Lower lobe of right lung (tissue), 2 donors: Measurements from ENCODE around the gene CENPW. TPM values are rescaled to one million over a fixed set of nuclear protein-coding genes. Genes with fewer than 3 reads are reported as not detected.

Source experiments
- ATAC-seq, 2 donors: fragments of 200-7000 bp; cut with Tn5 transposase; one replicate each; pipeline ENCODE4 v1.9.1; 2020 to 2022; ENCODE audit warnings: mild to moderate bottlenecking in 2 of 2, moderate library complexity in 2 of 2
- DNase-seq: peaks from one replicate; pipeline ENCODE4 v3.0.0-alpha.2; 2020
- H3K27ac ChIP-seq: fragments of 200-600 bp; one replicate; pipeline ENCODE4 v1.8.0; 2022
- H3K27me3 ChIP-seq: fragments of 200-600 bp; one replicate; pipeline ENCODE4 v1.8.0; 2022; ENCODE audit warnings: low read depth
- H3K36me3 ChIP-seq: fragments of 200-600 bp; one replicate; pipeline ENCODE4 v1.8.0; 2022; ENCODE audit warnings: mild to moderate bottlenecking
- H3K4me1 ChIP-seq: fragments of 200-600 bp; one replicate; pipeline ENCODE4 v1.8.0; 2022
- H3K4me3 ChIP-seq: fragments of 200-600 bp; one replicate; pipeline ENCODE4 v1.8.0; 2022; ENCODE audit warnings: mild to moderate bottlenecking
- H3K9me3 ChIP-seq: fragments of 200-600 bp; one replicate; pipeline ENCODE4 v1.8.0; 2022
- CTCF ChIP-seq: fragments of 200-600 bp; IDR thresholded peaks from one replicate; pipeline ENCODE4 v1.8.0; 2022; ENCODE audit warnings: antibody characterized with exemption, mild to moderate bottlenecking
- intact Hi-C: fragments of 100-400 bp; cut with DNase I; formaldehyde crosslinking; loops from one replicate; pipeline ENCODE4 v1.11.0; 2022
- total RNA-seq: library from RNA; stranded (reverse); fragmentation: NEBNext Ultra II Directional; extraction: Animal tissue kit (Norgen Biotek cat#: 25700); gene quantifications from one replicate; pipeline ENCODE4 v1.2.1, GENCODE V29; 2021
- donor health status: DM: no; HTN: yes; CAD: no; lungs with severe emphysema.

CENPW gene
- total RNA-seq, 1 donor from 2014 or later, result 7.1 TPM

DNA sequence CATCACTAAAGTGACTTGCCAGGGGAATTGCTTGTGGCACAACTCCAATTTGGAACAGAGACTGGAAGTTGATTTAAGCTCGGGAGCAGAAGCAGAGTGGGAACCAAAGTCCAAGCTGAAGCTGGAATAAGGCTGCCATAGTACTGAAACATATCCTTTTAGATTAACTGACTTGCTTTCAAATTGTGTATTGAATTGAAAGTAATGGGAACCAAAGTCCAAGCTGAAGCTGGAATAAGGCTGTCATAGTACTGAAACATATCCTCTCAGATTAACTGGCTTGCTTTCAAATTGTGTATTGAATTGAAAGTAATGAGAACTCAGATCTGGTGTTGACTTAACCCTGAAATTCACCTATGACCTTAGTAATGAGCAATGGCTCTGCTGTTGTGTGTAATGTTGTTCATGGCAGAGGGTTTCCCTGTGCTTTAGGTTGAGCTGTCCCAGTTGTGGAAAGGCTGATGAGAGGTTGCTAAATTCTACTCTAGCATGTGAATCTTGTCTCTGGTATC is 40.2 kb downstream of the CENPW start:
- TF ChIP-seq CTCF, result no peak
- DNase-seq (no peak), ATAC-seq (no peak)
- no peak overlapping the region for H3K27ac ChIP-seq
- no peaks in the 10 kb centered on the region for H3K4me1 ChIP-seq
- intact Hi-C loops, result no loop called here
- peaks cover 17% of the 10 kb centered on the region for H3K9me3 ChIP-seq
- H3K36me3 ChIP-seq, result no peaks in the 10 kb centered on the region
- H3K27me3 ChIP-seq, result no peaks in the 10 kb centered on the region
- H3K4me3 ChIP-seq, result no peak overlapping the region

GRCh38 chr6:126381498-126381897 is 41.6 kb downstream of the CENPW start:
- H3K36me3 ChIP-seq, result no peaks in the 10 kb centered on the region
- TF ChIP-seq CTCF, result no peak
- ATAC-seq, result no peak
- no peaks in the 10 kb centered on the region for H3K27me3 ChIP-seq
- H3K9me3 ChIP-seq, result peaks cover 17% of the 10 kb centered on the region
- intact Hi-C loops, result no loop called here
- H3K4me1 ChIP-seq, result no peaks in the 10 kb centered on the region
- no peak overlapping the region for H3K27ac ChIP-seq
- no peak overlapping the region for H3K4me3 ChIP-seq
- DNase-seq, result no peak

DNA sequence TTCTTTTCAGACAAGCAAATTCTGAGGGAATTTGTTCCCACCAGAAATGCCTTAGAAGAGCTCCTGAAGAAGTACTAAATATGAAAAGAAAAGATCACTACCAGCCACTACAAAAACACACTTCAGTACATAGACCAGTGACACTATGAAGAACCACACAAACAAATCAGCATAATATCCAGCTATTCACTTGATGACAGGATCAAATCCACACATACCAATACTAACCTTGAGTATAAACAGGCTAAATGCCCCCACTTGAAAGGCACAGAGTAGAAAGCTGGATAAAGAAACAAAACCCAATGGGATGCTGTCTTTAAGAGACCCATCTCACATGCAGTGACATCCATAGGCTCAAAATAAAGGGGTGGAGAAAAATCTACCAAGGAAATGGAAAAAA is 43.3 kb downstream of the CENPW start:
- intact Hi-C loops, result no loop called here

GRCh38 chr6:126385536-126385935 is 45.6 kb downstream of the CENPW start:
- Histone ChIP-seq H3K27ac (no peak overlapping the region), H3K4me1 (no peaks in the 10 kb centered on the region), H3K36me3 (no peaks in the 10 kb centered on the region), H3K27me3 (no peaks in the 10 kb centered on the region), H3K4me3 (no peak overlapping the region), H3K9me3 (peaks cover 17% of the 10 kb centered on the region)
- DNase-seq (no peak), ATAC-seq (no peak)
- intact Hi-C loops, result no loop called here
- no peak for TF ChIP-seq CTCF

More for the DNA sequence above, 43.3 kb downstream of the CENPW start:
- no peaks in the 10 kb centered on the region for H3K27me3 ChIP-seq
- ATAC-seq (no peak), DNase-seq (no peak)
- H3K4me1 ChIP-seq, result no peaks in the 10 kb centered on the region
- H3K9me3 ChIP-seq, result peaks cover 17% of the 10 kb centered on the region
- no peaks in the 10 kb centered on the region for H3K36me3 ChIP-seq
- H3K27ac ChIP-seq, result no peak overlapping the region
- TF ChIP-seq CTCF, result no peak
- H3K4me3 ChIP-seq, result no peak overlapping the region

GRCh38 chr6:126388104-126388598 is 48.2 kb downstream of the CENPW start:
- no peak for ATAC-seq
- Histone ChIP-seq H3K4me1 (no peaks in the 10 kb centered on the region), H3K27me3 (no peaks in the 10 kb centered on the region), H3K36me3 (no peaks in the 10 kb centered on the region), H3K4me3 (no peak overlapping the region), H3K9me3 (peaks cover 10% of the 10 kb centered on the region), H3K27ac (no peak overlapping the region)
- TF ChIP-seq CTCF, result no peak
- intact Hi-C loops, result no loop called here
- no peak for DNase-seq

- Histone ChIP-seq H3K4me3 (no peak overlapping the region), H3K9me3 (no peaks in the 10 kb centered on the region), H3K4me1 (no peaks in the 10 kb centered on the region), H3K36me3 (no peaks in the 10 kb centered on the region), H3K27me3 (no peaks in the 10 kb centered on the region), H3K27ac (no peak overlapping the region)
- no peak for DNase-seq
- no peak for TF ChIP-seq CTCF
- ATAC-seq, result peak; percentile 9 to 64
- intact Hi-C loops, result no loop called here
Observed at GRCh38 chr6:126396131-126396530, 56.2 kb downstream of the CENPW start.
